Esophagus squamous epithelium (tissue), 5 donors: ENCODE results near the gene TSPAN18. TPM values are rescaled to one million over a fixed set of nuclear protein-coding genes. Genes with fewer than 3 reads are reported as not detected.

Experiments
- DNase-seq: peaks from one replicate; lab custom pipeline; 2025; lab: John Stamatoyannopoulos, UW
- H3K27ac ChIP-seq, 4 donors: fragments of 200-600 bp; sonication (generic); one replicate each; pipeline ENCODE4 v1.5.1; 2016 to 2019; ENCODE audit warnings: mild to moderate bottlenecking in 1 of 4
- H3K27me3 ChIP-seq, 4 donors: fragments of 200-600 bp; sonication (generic); 1 replicate in 3 of 4; 2 replicates in 1 of 4; pipeline versions ENCODE4 v1.5.1 to v1.6.0; 2017 to 2021; ENCODE audit warnings: antibody characterized with exemption in 1 of 4
- H3K36me3 ChIP-seq, 3 donors: fragments of 200-600 bp; sonication (generic); one replicate each; pipeline ENCODE4 v1.5.1; 2016 to 2019
- H3K4me1 ChIP-seq, 3 donors: fragments of 200-600 bp; sonication (generic); one replicate each; pipeline ENCODE4 v1.5.1; 2017 to 2019
- H3K4me3 ChIP-seq, 4 donors: fragments of 200-600 bp; sonication (generic); 1 replicate in 3 of 4; 2 replicates in 1 of 4; pipeline ENCODE4 v1.5.1; 2016 to 2019; ENCODE audit warnings: mild to moderate bottlenecking in 2 of 4, moderate library complexity in 1 of 4
- H3K9me3 ChIP-seq, 3 donors: fragments of 200-600 bp; sonication (generic); one replicate each; pipeline ENCODE4 v1.5.1; 2016 to 2019
- POLR2A ChIP-seq, 4 donors: fragments of 450-650 bp; IDR thresholded peaks; one replicate each; pipeline ENCODE4 v1.6.1; 2017; ENCODE audit warnings: antibody characterized with exemption in 4 of 4, mild to moderate bottlenecking in 4 of 4, moderate library complexity in 3 of 4
- WGBS, 2 donors: methylation state at CpG; one replicate each; pipeline ENCODE4 v1.1.5; 2018; 5-methylcytosine and 5-hydroxymethylcytosine counted together
- intact Hi-C: fragments of 100-400 bp; cut with DNase I; formaldehyde crosslinking; loops from one replicate; pipeline ENCODE4 v1.15.0; 2022
- total RNA-seq, 4 donors: library from RNA; depleted of rRNA; stranded (reverse); fragments of >200 nt; gene quantifications; one replicate each; pipeline ENCODE4 v1.1.0, GENCODE V29; 2016
- TF ChIP-seq, protein P1 (sequence below), 6 experiments: fragments of 450-650 bp in 4 of 6; fragments of 200-600 bp in 2 of 6; sonication (generic) in 2 of 6; IDR thresholded peaks; one replicate each; pipeline ENCODE4 v1.5.1; 2016 to 2019; ENCODE audit warnings: antibody characterized with exemption in 6 of 6, mild to moderate bottlenecking in 4 of 6, moderate library complexity in 4 of 6
- donor health status: DM: yes; HTN: yes; CAD: no.

Gene TSPAN18
- total RNA-seq, 4 donors from 2014 or later: 0.80 to 4.4 (median 2.0) TPM

DNA sequence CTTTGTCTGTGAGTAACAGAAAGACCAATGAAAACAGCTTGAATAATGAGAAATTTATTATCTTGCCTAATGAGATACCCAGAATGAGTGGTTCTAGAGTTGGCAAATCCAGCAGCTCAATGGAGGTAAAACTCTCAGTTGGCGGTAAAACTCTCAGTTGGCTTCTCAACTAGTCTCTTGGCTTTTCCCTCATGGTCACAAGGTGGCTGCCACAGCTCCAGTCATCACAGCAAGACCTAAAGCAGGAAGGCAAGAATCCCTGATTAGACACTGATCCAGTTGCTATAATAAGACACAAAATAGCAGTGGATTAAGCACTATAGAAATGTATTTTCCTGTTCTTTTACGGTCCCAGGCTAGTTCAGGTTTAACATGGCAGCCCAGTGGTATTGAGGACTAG is 37.5 kb upstream of the TSPAN18 start:
- Histone ChIP-seq H3K9me3 (no peaks in the 10 kb centered on the region), H3K4me1 (no peaks in the 10 kb centered on the region), H3K27me3 (peaks cover 0 to 25% (median 0%) of the 10 kb centered on the region in 4 donors), H3K4me3 (no peak overlapping the region), H3K27ac (no peak overlapping the region), H3K36me3 (no peaks in the 10 kb centered on the region)
- intact Hi-C loops: no loop called here
- TF ChIP-seq, protein P1, sequence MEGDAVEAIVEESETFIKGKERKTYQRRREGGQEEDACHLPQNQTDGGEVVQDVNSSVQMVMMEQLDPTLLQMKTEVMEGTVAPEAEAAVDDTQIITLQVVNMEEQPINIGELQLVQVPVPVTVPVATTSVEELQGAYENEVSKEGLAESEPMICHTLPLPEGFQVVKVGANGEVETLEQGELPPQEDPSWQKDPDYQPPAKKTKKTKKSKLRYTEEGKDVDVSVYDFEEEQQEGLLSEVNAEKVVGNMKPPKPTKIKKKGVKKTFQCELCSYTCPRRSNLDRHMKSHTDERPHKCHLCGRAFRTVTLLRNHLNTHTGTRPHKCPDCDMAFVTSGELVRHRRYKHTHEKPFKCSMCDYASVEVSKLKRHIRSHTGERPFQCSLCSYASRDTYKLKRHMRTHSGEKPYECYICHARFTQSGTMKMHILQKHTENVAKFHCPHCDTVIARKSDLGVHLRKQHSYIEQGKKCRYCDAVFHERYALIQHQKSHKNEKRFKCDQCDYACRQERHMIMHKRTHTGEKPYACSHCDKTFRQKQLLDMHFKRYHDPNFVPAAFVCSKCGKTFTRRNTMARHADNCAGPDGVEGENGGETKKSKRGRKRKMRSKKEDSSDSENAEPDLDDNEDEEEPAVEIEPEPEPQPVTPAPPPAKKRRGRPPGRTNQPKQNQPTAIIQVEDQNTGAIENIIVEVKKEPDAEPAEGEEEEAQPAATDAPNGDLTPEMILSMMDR (IDR thresholded peaks at IDR 0.05): no peak
- no peak for TF ChIP-seq POLR2A (IDR thresholded peaks at IDR 0.05)
- DNase-seq: no peak
- 50 to 58% methylated on average over 2 of the region's 2 CpGs for WGBS, 2 donors

- Histone ChIP-seq H3K27me3 (peaks cover 0 to 25% (median 0%) of the 10 kb centered on the region in 4 donors), H3K4me3 (no peak overlapping the region), H3K4me1 (no peaks in the 10 kb centered on the region), H3K27ac (no peak overlapping the region), H3K36me3 (no peaks in the 10 kb centered on the region), H3K9me3 (no peaks in the 10 kb centered on the region)
- TF ChIP-seq POLR2A (IDR thresholded peaks at IDR 0.05): no peak
- TF ChIP-seq, protein P1 (IDR thresholded peaks at IDR 0.05): no peak
- intact Hi-C loops: no loop called here
- 45 to 76% methylated on average over 2 to 3 of the region's 3 CpGs for WGBS, 2 donors
- DNase-seq: no peak
Observed at GRCh38 chr11:44690651-44691050, 36.1 kb upstream of the TSPAN18 start.

DNA sequence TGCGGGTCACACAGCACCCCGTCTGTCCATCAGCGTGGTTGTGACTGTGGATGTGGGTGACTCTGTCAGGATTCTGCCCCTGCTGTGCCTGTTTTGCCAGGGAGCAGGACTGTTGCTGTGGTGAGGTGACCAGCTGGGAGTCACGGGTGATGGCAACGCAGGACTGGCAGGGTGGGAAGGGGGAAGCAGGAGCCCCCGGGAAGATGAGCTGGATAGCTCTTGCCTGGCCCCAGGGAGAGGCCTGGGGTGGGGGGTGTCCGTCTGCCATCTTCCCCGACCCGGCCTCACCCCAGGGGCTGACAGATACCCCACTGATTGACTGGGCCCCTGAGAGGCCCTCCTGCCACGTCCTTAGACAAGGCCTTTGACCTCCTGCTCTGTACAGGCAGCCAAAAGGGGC is 34.3 kb upstream of the TSPAN18 start:
- TF ChIP-seq, protein P1 (IDR thresholded peaks at IDR 0.05): no peak
- TF ChIP-seq POLR2A (IDR thresholded peaks at IDR 0.05): no peak
- Histone ChIP-seq H3K9me3 (no peaks in the 10 kb centered on the region), H3K4me1 (no peaks in the 10 kb centered on the region), H3K27ac (no peak overlapping the region), H3K36me3 (no peaks in the 10 kb centered on the region), H3K27me3 (peaks cover 0 to 11% (median 0%) of the 10 kb centered on the region in 4 donors), H3K4me3 (no peak overlapping the region)
- intact Hi-C loops: no loop called here
- WGBS, 2 donors: 40 to 100% methylated on average over 1 to 2 of the region's 10 CpGs
- no peak for DNase-seq

DNA sequence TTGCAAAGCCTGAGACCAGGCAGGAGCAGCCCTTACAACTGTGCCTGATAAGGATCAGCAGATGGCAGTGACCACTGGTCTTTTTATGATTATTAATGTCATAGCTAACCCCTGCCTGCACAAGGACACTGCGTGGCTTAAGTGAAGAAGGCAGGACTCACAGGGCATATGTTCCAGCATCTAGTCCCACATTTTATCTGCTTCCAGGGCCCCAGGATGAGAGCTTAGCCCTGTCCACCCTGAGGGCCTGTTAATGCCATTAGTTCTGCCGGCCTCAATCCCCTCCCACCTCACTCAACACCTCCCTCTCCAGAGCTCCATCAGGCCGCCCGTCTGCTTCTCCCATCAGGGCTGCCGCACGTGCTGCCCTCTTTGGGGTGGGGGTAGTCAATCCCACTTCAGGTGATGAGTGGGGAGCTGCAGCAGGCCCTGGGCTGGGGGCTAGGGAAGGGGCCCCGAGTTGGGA is 33.1 kb upstream of the TSPAN18 start:
- Histone ChIP-seq H3K9me3 (no peaks in the 10 kb centered on the region), H3K36me3 (no peaks in the 10 kb centered on the region), H3K27me3 (no peaks in the 10 kb centered on the region), H3K4me1 (no peaks in the 10 kb centered on the region), H3K4me3 (no peak overlapping the region), H3K27ac (no peak overlapping the region)
- TF ChIP-seq, protein P1 (IDR thresholded peaks at IDR 0.05): no peak
- TF ChIP-seq POLR2A (IDR thresholded peaks at IDR 0.05): no peak
- no peak for DNase-seq
- intact Hi-C loops: no loop called here
- WGBS, 2 donors: 75 to 100% methylated on average over 1 to 4 of the region's 7 CpGs

DNA sequence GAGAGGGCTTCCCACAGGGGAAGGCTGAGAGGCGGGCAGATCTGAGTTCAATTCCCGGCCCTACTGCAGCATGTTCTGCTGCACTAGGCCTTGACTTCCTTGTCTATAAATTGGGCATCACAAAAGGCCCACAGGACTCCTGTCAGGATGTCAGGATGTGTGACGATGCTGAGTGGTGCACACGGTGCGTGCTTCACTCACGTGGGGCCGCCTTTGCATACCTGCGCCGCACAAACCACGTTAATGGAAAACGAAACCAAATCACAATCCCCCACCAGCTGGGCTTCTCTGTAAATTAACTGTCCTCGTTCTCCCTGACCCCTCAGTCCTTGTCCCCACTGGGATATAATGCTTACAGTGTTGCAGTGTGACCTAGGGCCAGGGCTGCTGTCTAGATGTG is 32.3 kb upstream of the TSPAN18 start:
- Histone ChIP-seq H3K27me3 (peaks cover 0 to 3% (median 0%) of the 10 kb centered on the region in 4 donors), H3K4me1 (no peaks in the 10 kb centered on the region), H3K27ac (no peak overlapping the region), H3K36me3 (no peaks in the 10 kb centered on the region), H3K9me3 (no peaks in the 10 kb centered on the region), H3K4me3 (no peak overlapping the region)
- WGBS, 2 donors: 81 to 90% methylated on average over 12 of the region's 12 CpGs
- no peak for DNase-seq
- intact Hi-C loops: no loop called here
- TF ChIP-seq, protein P1 (IDR thresholded peaks at IDR 0.05): no peak
- TF ChIP-seq POLR2A (IDR thresholded peaks at IDR 0.05): no peak
